Liver (tissue), 3 donors: ENCODE data around the gene MTA3.

ENCODE experiments used
- CTCF ChIP-seq: fragments of 150-350 bp; IDR thresholded peaks from 2 replicates; pipeline ENCODE4 v1.5.1; 2017; ENCODE audit warnings: improper control_type of control experiment, low read depth, low read length; ENCODE audit not compliant: missing input control
- EGR1 ChIP-seq, 2 donors: IDR thresholded peaks; 2 replicates each; pipeline ENCODE4 v1.6.1; 2016 to 2018; ENCODE audit warnings: antibody characterized with exemption in 2 of 2, low read depth in 2 of 2
- FOXA1 ChIP-seq: IDR thresholded peaks from 2 replicates; pipeline ENCODE4 v1.6.1; 2016; ENCODE audit warnings: antibody characterized with exemption
- GABPA ChIP-seq, 2 donors: IDR thresholded peaks in 1 of 2; conservative IDR thresholded peaks in 1 of 2; 2 replicates each; pipeline ENCODE4 v1.6.1; 2016; ENCODE audit warnings: antibody characterized with exemption in 2 of 2, mild to moderate bottlenecking in 1 of 2, moderate library complexity in 1 of 2
- HNF4G ChIP-seq: IDR thresholded peaks from 2 replicates; pipeline ENCODE4 v1.6.1; 2016; ENCODE audit warnings: antibody characterized with exemption
- MAX ChIP-seq: IDR thresholded peaks from 2 replicates; pipeline ENCODE4 v1.6.1; 2016; ENCODE audit warnings: antibody characterized with exemption
- RAD21 ChIP-seq, 2 donors: IDR thresholded peaks; 2 replicates each; pipeline ENCODE4 v1.6.1; 2016; ENCODE audit warnings: antibody characterized with exemption in 2 of 2, mild to moderate bottlenecking in 2 of 2
- REST ChIP-seq: IDR thresholded peaks from 2 replicates; pipeline ENCODE4 v1.6.1; 2016; ENCODE audit warnings: antibody characterized with exemption, mild to moderate bottlenecking
- TAF1 ChIP-seq: conservative IDR thresholded peaks from 2 replicates; pipeline ENCODE4 v1.6.1; 2016; ENCODE audit warnings: antibody characterized with exemption, mild to moderate bottlenecking
- donor health status: healthy.
- donor health status: healthy.

- no peak for TF ChIP-seq CTCF
- no peak for TF ChIP-seq GABPA (IDR thresholded peaks at IDR 0.05 in 1 of 2, conservative IDR thresholded peaks at IDR 0.05 in 1 of 2)
- no peak for TF ChIP-seq RAD21 (IDR thresholded peaks at IDR 0.05)
- no peak for TF ChIP-seq MAX
- TF ChIP-seq REST = no peak
- TF ChIP-seq FOXA1 = no peak
- TF ChIP-seq TAF1 = no peak
- no peak for TF ChIP-seq HNF4G
- TF ChIP-seq EGR1 (IDR thresholded peaks at IDR 0.05; ENCODE audit: low read depth in 2 of 2) = no peak
Measured at GRCh38 chr2:42769583-42770287, 201.3 kb downstream of the MTA3 start.
